HG03469 (cell line): Measurements from ENCODE around the gene ERC1.

Experiments used
- ATAC-seq: cut with Tn5 transposase; IDR thresholded peaks from one replicate; pipeline ENCODE4 v1.9.1; 2021; ENCODE audit warnings: mild to moderate bottlenecking, moderate library complexity, moderate number of reproducible peaks; ENCODE audit not compliant: unreplicated experiment

The ERC1 gene

GRCh38 chr12:1501695-1502378 lies 510.8 kb downstream of the ERC1 start:
- ATAC-seq = no peak

GRCh38 chr12:1502379-1502720 lies 511.3 kb downstream of the ERC1 start:
- no peak for ATAC-seq

DNA sequence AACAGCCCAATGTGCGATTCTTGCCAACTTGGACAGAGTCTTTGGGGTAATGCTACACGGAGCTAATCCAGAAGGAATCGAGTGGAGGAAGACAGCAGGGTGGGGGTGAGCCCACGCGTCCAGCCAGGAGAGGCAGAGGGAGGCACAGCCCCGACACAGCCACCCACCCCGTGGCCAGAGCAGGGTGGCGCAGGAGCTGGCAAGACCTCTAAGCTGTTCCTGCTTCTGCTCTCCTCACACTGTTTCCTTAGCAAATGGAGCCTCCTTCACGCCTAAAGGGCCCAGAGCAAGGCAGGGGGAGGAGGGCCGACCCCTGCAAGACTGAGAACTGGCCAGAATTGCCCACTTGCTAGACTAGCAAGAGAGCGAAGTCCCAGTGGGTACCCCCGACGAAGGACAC lies 511.8 kb downstream of the ERC1 start:
- no peak for ATAC-seq

DNA sequence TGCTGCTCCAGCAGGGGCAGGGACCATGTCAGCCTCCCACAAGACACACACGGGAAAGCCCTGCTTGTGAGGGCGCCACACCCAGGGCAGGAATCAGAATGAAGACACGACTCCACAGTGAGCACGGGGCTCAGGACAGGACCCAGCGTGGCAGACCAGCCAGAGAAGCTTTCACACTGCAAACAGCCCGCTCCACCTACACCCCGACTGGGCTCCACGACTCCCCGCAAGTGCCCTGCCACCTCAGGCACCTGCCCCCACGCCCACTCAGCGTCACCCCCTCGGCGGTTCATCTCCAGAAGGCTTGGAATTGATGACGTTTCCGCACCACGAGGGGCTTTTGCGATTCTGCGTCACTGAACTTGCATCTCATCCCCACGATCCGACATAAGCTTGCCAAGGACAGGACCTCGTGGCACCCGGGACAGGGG lies 512.3 kb downstream of the ERC1 start:
- ATAC-seq = no peak

DNA sequence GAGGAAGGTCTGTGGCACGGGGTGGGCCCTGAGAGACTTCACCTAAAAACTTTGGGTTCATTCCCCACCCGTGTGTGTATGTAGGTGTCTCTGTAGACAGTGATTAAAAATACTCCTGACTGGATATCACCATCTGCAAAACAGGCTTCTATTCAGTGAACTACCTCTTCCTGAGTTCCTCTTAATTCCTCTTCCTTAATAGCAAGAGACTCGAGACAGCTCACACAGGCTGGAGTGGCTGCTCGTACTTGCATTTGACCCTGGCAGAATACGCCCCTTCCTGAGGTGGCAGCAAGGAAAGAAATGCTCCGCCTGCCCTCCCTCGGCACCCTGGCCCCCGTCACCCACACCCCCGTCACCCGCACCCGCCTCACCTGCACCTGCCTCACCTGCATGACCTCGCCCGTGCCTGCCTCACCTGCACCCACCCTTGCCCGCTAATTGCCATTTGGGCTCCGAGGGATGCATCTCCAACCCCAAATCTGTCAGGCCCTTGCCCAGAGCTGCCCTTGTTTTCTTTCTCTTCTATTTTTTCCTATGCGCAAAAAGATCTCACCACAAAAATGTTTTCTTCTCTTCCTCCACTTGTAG lies 513.4 kb downstream of the ERC1 start:
- ATAC-seq = no peak

DNA sequence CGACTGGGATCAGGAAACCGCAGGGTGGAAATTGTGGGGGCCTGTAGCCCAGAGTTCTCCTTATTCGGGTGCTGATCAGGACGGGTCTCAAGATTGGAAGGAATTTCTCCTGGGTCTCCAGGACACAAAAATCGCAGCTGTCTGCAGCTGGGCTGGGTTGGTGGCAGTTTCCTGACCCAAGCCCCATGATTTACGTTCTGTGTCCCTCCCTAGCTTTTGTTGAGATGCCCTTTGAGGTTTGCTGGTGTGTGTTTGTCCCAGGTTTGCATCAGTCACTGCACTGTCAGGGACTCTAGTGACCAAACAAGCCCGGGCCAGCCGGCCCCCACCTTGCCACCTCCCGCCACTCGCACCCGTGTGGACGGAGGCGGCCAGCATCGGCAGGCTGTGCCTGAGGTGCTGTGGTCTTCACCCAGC lies 513.9 kb downstream of the ERC1 start:
- ATAC-seq = no peak

DNA sequence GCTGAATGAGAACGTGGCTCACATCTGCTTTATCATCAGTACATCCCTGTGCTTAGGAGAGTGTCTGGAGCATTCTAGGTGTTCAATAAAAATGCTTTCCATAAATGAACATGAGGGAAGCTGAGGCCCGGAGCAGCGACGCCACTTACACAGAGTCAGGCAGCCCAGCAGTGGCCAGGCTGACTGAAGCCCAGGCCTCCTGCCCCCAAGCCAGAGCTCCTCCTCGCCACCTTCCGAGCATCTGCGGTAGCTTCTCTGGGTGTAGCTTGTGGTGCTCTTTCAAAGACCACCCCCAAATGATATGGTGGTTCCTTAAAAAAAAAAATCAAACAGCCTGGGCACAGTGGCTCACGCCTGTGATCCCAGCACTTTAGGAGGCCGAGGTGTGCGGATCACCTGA lies 514.6 kb downstream of the ERC1 start:
- ATAC-seq = no peak

- ATAC-seq = no peak
Observed at GRCh38 chr12:1507308-1507707, 516.3 kb downstream of the ERC1 start.

DNA sequence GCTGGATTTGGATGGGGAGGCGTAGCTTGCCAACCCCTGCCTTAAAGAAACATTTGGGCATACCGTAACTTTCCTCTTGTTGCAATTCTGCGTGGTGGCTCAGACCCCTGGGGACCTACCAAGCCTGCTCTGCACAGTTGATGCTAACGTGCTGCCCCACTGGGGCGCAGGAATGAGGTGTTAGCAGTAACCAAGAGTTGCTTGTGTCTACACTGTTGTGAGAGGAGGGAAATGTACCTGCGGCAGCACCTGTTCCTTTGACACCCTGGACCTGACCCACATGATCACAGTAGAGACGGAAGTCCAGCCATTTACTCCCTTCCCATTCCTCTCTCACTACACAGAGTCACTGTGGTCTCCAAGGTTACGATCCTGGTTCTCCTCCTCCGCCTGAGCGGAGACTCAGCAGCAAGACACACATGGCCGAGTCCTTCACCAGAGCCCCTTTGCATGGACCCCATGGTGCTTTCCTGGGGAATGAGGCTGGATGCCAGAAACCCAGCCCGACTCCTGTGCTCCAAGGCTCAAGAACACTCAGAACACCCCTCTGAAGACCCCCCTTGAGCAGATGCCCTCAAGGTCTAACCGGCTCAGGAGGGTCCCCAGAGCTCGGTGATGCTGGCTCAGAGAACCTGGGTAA lies 518.5 kb downstream of the ERC1 start:
- ATAC-seq = no peak

- ATAC-seq = no peak
Observed at GRCh38 chr12:1510056-1510812, 519.2 kb downstream of the ERC1 start.

GRCh38 chr12:1515010-1515409 lies 524.0 kb downstream of the ERC1 start:
- ATAC-seq = no peak

DNA sequence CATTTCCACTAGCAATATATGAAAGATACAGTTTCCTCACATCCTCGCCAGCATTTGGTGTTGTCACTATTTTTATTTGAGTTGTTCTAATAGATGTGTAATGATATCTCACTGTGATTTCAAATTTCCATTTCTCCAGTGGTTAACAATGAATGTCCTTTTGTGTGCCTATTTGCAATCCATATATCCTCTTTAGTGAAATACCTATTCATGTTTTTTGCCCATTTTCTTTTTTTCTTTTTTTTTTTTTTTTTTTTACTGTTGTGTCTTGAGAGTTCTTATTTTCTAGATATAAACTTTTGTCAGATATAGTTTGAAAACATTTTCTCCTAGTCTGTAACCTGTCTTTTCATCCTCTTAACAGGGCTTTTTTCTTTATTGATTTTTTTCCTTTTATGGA lies 524.4 kb downstream of the ERC1 start:
- no peak for ATAC-seq

GRCh38 chr12:1517007-1517406 lies 526.0 kb downstream of the ERC1 start:
- no peak for ATAC-seq

- ATAC-seq = no peak
Observed at GRCh38 chr12:1517734-1518525, 526.9 kb downstream of the ERC1 start.

DNA sequence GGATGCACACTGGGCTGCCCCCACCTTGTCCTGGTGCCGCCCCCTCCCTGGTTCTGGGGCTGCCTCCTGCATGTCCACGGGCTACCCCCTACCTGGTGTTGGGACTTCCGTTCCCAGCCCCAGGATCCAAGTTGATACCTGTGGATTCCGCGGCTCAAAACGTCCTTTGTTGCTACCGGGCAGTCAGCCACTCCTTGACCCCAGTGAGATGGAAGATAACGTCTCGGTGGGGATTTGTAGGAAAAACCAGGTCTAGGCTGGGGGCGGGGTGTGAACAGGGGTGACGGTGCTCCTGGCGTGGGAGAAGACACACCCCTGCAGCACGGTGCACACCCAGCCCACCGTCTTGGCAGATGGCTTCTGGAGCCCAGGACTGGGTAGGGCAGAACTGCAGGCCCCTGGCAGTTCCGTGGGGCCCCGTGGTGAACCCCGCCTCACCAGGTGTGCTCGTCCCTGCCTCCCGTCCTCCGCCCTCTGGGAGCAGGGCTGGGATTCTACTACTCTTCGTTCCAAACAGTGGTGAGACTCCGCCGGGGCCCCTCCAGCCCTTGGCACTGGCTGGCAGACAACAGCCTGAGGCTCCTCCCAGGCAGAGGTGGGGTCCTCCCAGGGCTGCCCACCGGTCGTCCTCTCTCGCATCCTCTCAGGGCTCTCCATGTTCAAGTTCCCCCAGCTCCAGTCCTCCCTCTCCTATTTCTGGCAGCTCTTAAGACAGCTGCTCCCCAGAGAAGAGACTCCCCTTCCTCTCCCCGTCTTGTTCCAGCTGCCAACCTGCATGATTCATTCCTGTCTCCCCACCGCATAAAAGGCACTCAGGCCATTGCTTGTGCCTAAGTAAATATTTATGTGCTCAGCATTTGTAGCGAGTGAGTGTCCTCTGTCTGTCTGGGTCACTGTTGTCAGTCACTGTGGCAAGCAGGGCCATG lies 527.8 kb downstream of the ERC1 start:
- no peak for ATAC-seq

GRCh38 chr12:1519642-1520041 lies 528.6 kb downstream of the ERC1 start:
- no peak for ATAC-seq

GRCh38 chr12:1523046-1523445 lies 532.0 kb downstream of the ERC1 start:
- ATAC-seq = no peak

DNA sequence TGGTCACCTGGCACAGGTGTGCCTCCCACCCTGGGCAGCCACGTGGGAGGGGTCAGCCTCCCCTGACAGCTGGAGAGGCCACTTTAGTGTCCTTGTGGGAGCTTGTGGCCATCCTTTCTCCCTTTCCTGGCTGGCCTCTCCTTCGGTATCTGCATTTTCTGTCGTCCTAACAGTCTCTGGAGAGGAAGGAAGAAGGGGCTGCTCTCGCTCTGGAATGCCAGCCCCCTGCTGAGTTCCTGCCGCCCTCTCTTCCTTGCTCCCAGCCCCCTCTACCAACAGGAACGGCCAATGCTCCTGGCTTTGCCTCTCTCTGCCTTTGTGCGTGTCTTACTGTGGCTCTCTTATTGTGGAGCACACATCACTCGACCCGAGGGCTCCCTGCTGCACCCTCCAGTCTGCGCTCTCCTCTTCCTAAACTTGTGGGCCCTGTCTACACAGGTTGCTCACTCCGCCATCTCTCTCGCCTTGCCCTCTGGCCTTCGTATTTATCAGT lies 532.6 kb downstream of the ERC1 start:
- ATAC-seq = no peak

- no peak for ATAC-seq
Observed at GRCh38 chr12:1525858-1526257, 534.8 kb downstream of the ERC1 start.

DNA sequence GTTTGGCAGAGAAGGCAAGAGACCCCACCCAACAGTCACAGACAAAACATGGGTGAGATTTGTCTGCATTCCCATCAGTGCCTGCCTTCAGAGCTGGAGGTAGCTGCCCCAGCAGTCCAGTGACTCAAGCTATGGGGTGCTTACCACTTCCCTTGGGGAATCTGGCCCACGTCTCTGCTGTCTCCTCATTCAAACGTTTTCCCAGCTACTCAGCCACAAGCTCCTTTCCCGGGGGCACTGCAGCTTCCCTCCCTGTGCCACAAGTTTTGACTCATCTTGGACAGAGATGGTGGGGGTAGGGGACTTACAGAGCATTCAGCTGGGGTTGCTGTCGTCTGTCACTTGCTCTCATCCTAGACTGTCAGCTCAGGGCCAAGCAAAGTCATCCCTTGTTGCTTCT lies 536.8 kb downstream of the ERC1 start:
- ATAC-seq = no peak
